K562 (cell line): ENCODE data around the gene ARSI. TPM values are rescaled to one million over a fixed set of nuclear protein-coding genes. Genes with fewer than 3 reads are reported as not detected.

ENCODE experiments used
- ATAC-seq: fragments of 200-7000 bp; cut with Tn5 transposase; 3 replicates; pipeline ENCODE4 v1.9.1; 2020; ENCODE audit warnings: moderate library complexity
- BruUV-seq: library from RNA; stranded (reverse); fragments of 400-500 nt; replicated peaks from 2 replicates; lab custom pipeline; 2021; lab: Mats Ljungman, UMichigan
- CTCF ChIA-PET: fragments of 300-600 bp; formaldehyde crosslinking; extraction: SDS; loops from one replicate; lab custom pipeline; 2021; ENCODE audit warnings: low intra/inter-chr PET ratio; lab: Yijun Ruan, JAX
- POLR2A ChIA-PET: fragments of 300-600, 350-650 bp; sonication (Branson Sonifier 250); formaldehyde crosslinking; extraction: SDS; loops from one replicate; lab custom pipeline; 2021; ENCODE audit warnings: antibody characterized with exemption, inconsistent platforms; lab: Yijun Ruan, JAX
- DNase-seq, 4 experiments: peaks; one replicate each; pipeline versions ENCODE4 v3.0.0 to v3.0.0-alpha.2; 2011 to 2018; ENCODE audit warnings: low spot score in 3 of 4, mixed read lengths in 3 of 4; ENCODE audit errors: extremely low read depth in 1 of 4
- FAIRE-seq: peaks from 2 replicates; lab custom pipeline; 2011; peaks lifted over from hg19 to GRCh38; lab: Jason Lieb, UNC
- H2AFZ ChIP-seq: 2 replicates; pipeline ENCODE4 v1.6.0; 2011; ENCODE audit warnings: low read depth, low read length, control low read depth, inconsistent platforms
- H3K27ac ChIP-seq: fragments of 200-600 bp; 3 replicates; pipeline ENCODE4 v1.8.0; 2011; ENCODE audit warnings: low read depth, mild to moderate bottlenecking, control low read depth, inconsistent platforms, low read length, moderate library complexity, mixed read lengths; ENCODE audit errors: extremely low read depth
- H3K27me3 ChIP-seq, 2 experiments: fragments of 300-600 bp in 1 of 2; 2 replicates in 1 of 2; 3 replicates in 1 of 2; pipeline versions ENCODE4 v1.6.0 to v1.8.0; 2011; ENCODE audit warnings: inconsistent platforms in 2 of 2, low read length in 2 of 2, mild to moderate bottlenecking in 1 of 2, mixed read lengths in 1 of 2, moderate library complexity in 1 of 2; ENCODE audit not compliant: control insufficient read depth in 2 of 2, insufficient read depth in 2 of 2
- H3K36me3 ChIP-seq: fragments of 300-600 bp; 3 replicates; pipeline ENCODE4 v1.8.0; 2011; ENCODE audit warnings: mild to moderate bottlenecking, low read length, inconsistent platforms; ENCODE audit not compliant: control insufficient read depth, insufficient read depth
- H3K4me1 ChIP-seq, 2 experiments: fragments of 200-600 bp in 1 of 2; replicated peaks in 1 of 2; 2 replicates in 1 of 2; 3 replicates in 1 of 2; pipeline versions ENCODE4 v1.5.1 to v1.8.0; 2011; ENCODE audit warnings: inconsistent platforms in 2 of 2, low read length in 2 of 2, mild to moderate bottlenecking in 1 of 2, mixed read lengths in 1 of 2, moderate library complexity in 1 of 2; ENCODE audit not compliant: control insufficient read depth in 2 of 2, insufficient read depth in 2 of 2
- H3K4me2 ChIP-seq: 2 replicates; pipeline ENCODE4 v1.6.1; 2011; ENCODE audit warnings: low read length, control low read depth, inconsistent platforms, mixed read lengths; ENCODE audit not compliant: insufficient read depth
- H3K4me3 ChIP-seq: fragments of 200-600 bp; sonication (generic), shearing (Covaris generic); 2 replicates; pipeline ENCODE4 v1.5.1; 2016; ENCODE audit warnings: control low read depth, inconsistent platforms
- H3K79me2 ChIP-seq: fragments of 200-600 bp; 3 replicates; pipeline ENCODE4 v1.8.0; 2011; ENCODE audit warnings: low read length, inconsistent platforms; ENCODE audit not compliant: control insufficient read depth, insufficient read depth
- H3K9ac ChIP-seq, 2 experiments: 2 replicates each; pipeline versions ENCODE4 v1.6.0 to v1.6.1; 2011; ENCODE audit warnings: low read depth in 2 of 2, low read length in 2 of 2, control low read depth in 1 of 2, inconsistent platforms in 1 of 2, mild to moderate bottlenecking in 1 of 2, mixed read lengths in 1 of 2; ENCODE audit not compliant: insufficient read depth in 1 of 2
- H3K9me1 ChIP-seq: one replicate; pipeline ENCODE4 v1.6.0; 2011; ENCODE audit warnings: inconsistent platforms, mild to moderate bottlenecking, low read length, moderate library complexity; ENCODE audit not compliant: control insufficient read depth, insufficient read depth
- H3K9me3 ChIP-seq: replicated peaks from 2 replicates; pipeline ENCODE4 v1.5.1; 2011; ENCODE audit warnings: low read depth, low read length, inconsistent platforms; ENCODE audit not compliant: control insufficient read depth, insufficient read depth
- H4K20me1 ChIP-seq: replicated peaks from 2 replicates; pipeline ENCODE4 v1.6.1; 2011; ENCODE audit warnings: low read length, inconsistent platforms, mixed read lengths; ENCODE audit not compliant: control insufficient read depth, insufficient read depth
- CBFA2T3 ChIP-seq: fragments of 450-650 bp; IDR thresholded peaks from 2 replicates; pipeline ENCODE4 v1.6.1; 2017
- CEBPB ChIP-seq: fragments of 450-650 bp; IDR thresholded peaks from 2 replicates; pipeline ENCODE4 v1.6.1; 2016; ENCODE audit warnings: missing genetic modification characterization, missing compliant biosample characterization
- CEBPG ChIP-seq, 3 experiments: fragments of 200-800 bp in 1 of 3; sonication (Bioruptor generic) in 1 of 3; sonication (generic) in 1 of 3; formaldehyde crosslinking in 1 of 3; IDR thresholded peaks in 2 of 3; conservative IDR thresholded peaks in 1 of 3; 2 replicates each; pipeline versions ENCODE4 v1.6.1 to v1.8.0; 2016 to 2022; ENCODE audit warnings: missing compliant biosample characterization in 2 of 3, missing genetic modification characterization in 2 of 3, mild to moderate bottlenecking in 1 of 3, missing genetic modification reagents in 1 of 3
- FOXA3 ChIP-seq, 2 experiments: fragments of 450-650 bp in 1 of 2; sonication (generic) in 1 of 2; formaldehyde crosslinking; IDR thresholded peaks in 1 of 2; conservative IDR thresholded peaks in 1 of 2; 2 replicates each; pipeline versions ENCODE4 v1.4.0 to v1.8.0; 2020 to 2022; ENCODE audit warnings: mild to moderate bottlenecking in 2 of 2, missing genetic modification reagents in 1 of 2
- HNRNPLL ChIP-seq: fragments of 200-400 bp; formaldehyde crosslinking; IDR thresholded peaks from 2 replicates; pipeline ENCODE4 v1.6.1; 2017; ENCODE audit warnings: low read length, low read depth, mild to moderate bottlenecking; ENCODE audit not compliant: poor library complexity, severe bottlenecking
- POU5F1 ChIP-seq: fragments of 150-350 bp; IDR thresholded peaks from 2 replicates; pipeline ENCODE4 v1.6.1; 2014; ENCODE audit warnings: borderline replicate concordance, low read length, low read depth, mild to moderate bottlenecking; ENCODE audit not compliant: partially characterized antibody
- RHOXF2B ChIP-seq: fragments of 250-450 bp; sonication (Bioruptor Pico); conservative IDR thresholded peaks from 2 replicates; pipeline ENCODE4 v1.5.1; 2021
- ZNF354B ChIP-seq: fragments of 250-450 bp; sonication (Bioruptor Pico); IDR thresholded peaks from 2 replicates; pipeline ENCODE4 v1.4.0; 2020
- WGBS: fragments of 100-300 bp; shearing (Covaris generic); methylation state at CpG from one replicate; pipeline ENCODE4 v1.1.6; 2016; ENCODE audit warnings: low coverage, mixed read lengths; ENCODE audit not compliant: insufficient coverage; ENCODE audit errors: missing lambda C conversion rate; 5-methylcytosine and 5-hydroxymethylcytosine counted together
- in situ Hi-C: fragments of 300-500 bp; cut with MboI; formaldehyde crosslinking; loops from 4 replicates; pipeline ENCODE4 v1.15.0; 2018; ENCODE audit warnings: inconsistent platforms, mixed read lengths
- intact Hi-C: fragments of 100-400 bp; cut with micrococcal nuclease; formaldehyde crosslinking; loops from 2 replicates; pipeline ENCODE4 v1.14.2; 2022
- polyA plus RNA-seq, 8 experiments: library from polyadenylated mRNA; depleted of rRNA in 4 of 8; stranded (reverse) in 5 of 8; unstranded in 3 of 8; fragments of >200 nt; fragmentation: Nextera tagmentation in 2 of 8; fragmentation: Illumina TruSeq in 1 of 8; extraction: Ambion mirVana in 2 of 8; extraction: Trizol in 1 of 8; gene quantifications; 2 replicates each; pipeline versions ENCODE4 v1.2.1 to v1.2.3, GENCODE V29; 2011 to 2014; ENCODE audit warnings: inconsistent platforms in 1 of 8, missing spikeins in 1 of 8
- total RNA-seq, 7 experiments: library from RNA; depleted of rRNA in 6 of 7; stranded (reverse); fragments of >200 nt in 6 of 7; fragmentation: Illumina TruSeq in 2 of 7; extraction: Trizol in 2 of 7; gene quantifications; 2 replicates each; pipeline versions ENCODE4 v1.2.1 to v1.2.3, GENCODE V29; 2011 to 2021; ENCODE audit warnings: low replicate concordance in 1 of 7
- TF ChIP-seq, protein P1 (sequence below): fragments of 450-650 bp; IDR thresholded peaks from 2 replicates; pipeline ENCODE4 v1.6.1; 2016; ENCODE audit warnings: missing biosample characterization, missing genetic modification characterization
- TF ChIP-seq, protein P2 (sequence below), 2 experiments: fragments of 450-650 bp in 1 of 2; sonication (generic) in 1 of 2; formaldehyde crosslinking in 1 of 2; IDR thresholded peaks in 1 of 2; conservative IDR thresholded peaks in 1 of 2; 2 replicates each; pipeline versions ENCODE4 v1.6.1 to v1.8.1; 2016 to 2023; ENCODE audit warnings: mild to moderate bottlenecking in 2 of 2, moderate library complexity in 2 of 2, inconsistent platforms in 1 of 2, missing genetic modification reagents in 1 of 2

The ARSI gene
- total and polyA plus RNA-seq, 9 of the 15 experiments (the other 6 are each of a cell fraction or from before 2014, with no cell fraction given) = 0.04 to 0.07 TPM; not detected in 7

DNA sequence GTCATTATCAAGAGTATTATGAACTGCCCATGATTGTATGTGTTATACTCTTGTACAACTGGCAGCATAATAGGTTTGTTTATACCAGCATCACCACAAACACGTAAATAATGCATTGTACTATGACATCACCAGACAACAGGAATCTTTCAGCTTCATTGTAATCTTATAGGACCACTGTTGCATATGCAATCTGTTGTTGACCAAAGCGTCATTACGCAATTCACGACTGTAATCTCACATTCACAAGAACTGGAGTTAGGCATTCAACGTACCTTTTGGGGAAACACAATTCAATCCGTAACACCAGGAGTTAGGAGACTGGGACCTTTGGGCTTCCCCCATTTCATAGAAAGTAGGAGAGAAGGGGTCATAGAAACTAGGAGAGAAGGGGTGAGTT lies 20.4 kb upstream of the ARSI start:
- Histone ChIP-seq H3K4me2 (no peak overlapping the region), H3K4me1 (no peaks in the 10 kb centered on the region; a peak in 1 of 5 replicates), H3K36me3 (no peaks in the 10 kb centered on the region), H3K4me3 (no peak overlapping the region), H3K27ac (no peak overlapping the region), H4K20me1 (peaks cover 2% of the 10 kb centered on the region; the same call in 1 of the 2 replicates), H2AFZ (no peak overlapping the region), H3K9me3 (no peaks in the 10 kb centered on the region; the same call in 1 of the 2 replicates), H3K9me1 (no peaks in the 10 kb centered on the region), H3K79me2 (no peaks in the 10 kb centered on the region), H3K9ac (no peak overlapping the region), H3K27me3 (peaks cover 2 to 28% of the 10 kb centered on the region in 2 experiments; a peak in 3 of 5 replicates)
- ChIA-PET POLR2A (interaction anchor here (0.5 to 1.0 kb wide), 2 partner anchors 22 to 81 kb away, joined by 3 read pairs; no protein-coding TSS in a partner anchor), CTCF (no interaction called here)
- intact Hi-C loops (no loop called here), in situ Hi-C loops (no loop called here)
- DNase-seq (no peak), FAIRE-seq (peak; percentile 29), ATAC-seq (no peak)
- no TSS peak for BruUV-seq
- 2% methylated on average over 6 of the region's 6 CpGs for WGBS
- TF ChIP-seq HNRNPLL (peak; percentile 64), CEBPB (tag) (peak; percentile 96), ZNF354B (CRISPR knock-in tag) (no peak), CEBPG (CRISPR knock-in tag; IDR thresholded peaks at IDR 0.05) (peak; percentile 75), CEBPG (tag; conservative IDR thresholded peaks at IDR 0.05 in 1 of 2, IDR thresholded peaks at IDR 0.05 in 1 of 2) (peak; percentile 89 to 90), POU5F1 (no peak), CBFA2T3 (0 out of 2 replicates have a peak, but pooled peaks have one; percentile 18), RHOXF2B (CRISPR knock-in tag) (no peak), FOXA3 (CRISPR knock-in tag; conservative IDR thresholded peaks at IDR 0.05 in 1 of 2, IDR thresholded peaks at IDR 0.05 in 1 of 2) (peak in 1 of 2 experiments; percentile 59; a peak in 2 of 4 replicates)
- TF ChIP-seq, protein P1, sequence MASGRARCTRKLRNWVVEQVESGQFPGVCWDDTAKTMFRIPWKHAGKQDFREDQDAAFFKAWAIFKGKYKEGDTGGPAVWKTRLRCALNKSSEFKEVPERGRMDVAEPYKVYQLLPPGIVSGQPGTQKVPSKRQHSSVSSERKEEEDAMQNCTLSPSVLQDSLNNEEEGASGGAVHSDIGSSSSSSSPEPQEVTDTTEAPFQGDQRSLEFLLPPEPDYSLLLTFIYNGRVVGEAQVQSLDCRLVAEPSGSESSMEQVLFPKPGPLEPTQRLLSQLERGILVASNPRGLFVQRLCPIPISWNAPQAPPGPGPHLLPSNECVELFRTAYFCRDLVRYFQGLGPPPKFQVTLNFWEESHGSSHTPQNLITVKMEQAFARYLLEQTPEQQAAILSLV = 0 out of 2 replicates have a peak, but pooled peaks have one; percentile 18
- TF ChIP-seq, protein P2, sequence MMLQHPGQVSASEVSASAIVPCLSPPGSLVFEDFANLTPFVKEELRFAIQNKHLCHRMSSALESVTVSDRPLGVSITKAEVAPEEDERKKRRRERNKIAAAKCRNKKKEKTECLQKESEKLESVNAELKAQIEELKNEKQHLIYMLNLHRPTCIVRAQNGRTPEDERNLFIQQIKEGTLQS (IDR thresholded peaks at IDR 0.05) = peak; percentile 39; the same call in 1 of the 2 replicates
- TF ChIP-seq, protein P2 (CRISPR knock-in tag; conservative IDR thresholded peaks at IDR 0.05) = no peak
